GM18907 (cell line): Measurements from ENCODE around the gene B4GALNT2.

Source experiments
- ATAC-seq: cut with Tn5 transposase; IDR thresholded peaks from one replicate; pipeline ENCODE4 v1.9.1; 2021; ENCODE audit warnings: mild to moderate bottlenecking, moderate library complexity; ENCODE audit not compliant: unreplicated experiment

The B4GALNT2 gene

GRCh38 chr17:49209061-49209571 lies 76.5 kb downstream of the B4GALNT2 start:
- no peak for ATAC-seq

DNA sequence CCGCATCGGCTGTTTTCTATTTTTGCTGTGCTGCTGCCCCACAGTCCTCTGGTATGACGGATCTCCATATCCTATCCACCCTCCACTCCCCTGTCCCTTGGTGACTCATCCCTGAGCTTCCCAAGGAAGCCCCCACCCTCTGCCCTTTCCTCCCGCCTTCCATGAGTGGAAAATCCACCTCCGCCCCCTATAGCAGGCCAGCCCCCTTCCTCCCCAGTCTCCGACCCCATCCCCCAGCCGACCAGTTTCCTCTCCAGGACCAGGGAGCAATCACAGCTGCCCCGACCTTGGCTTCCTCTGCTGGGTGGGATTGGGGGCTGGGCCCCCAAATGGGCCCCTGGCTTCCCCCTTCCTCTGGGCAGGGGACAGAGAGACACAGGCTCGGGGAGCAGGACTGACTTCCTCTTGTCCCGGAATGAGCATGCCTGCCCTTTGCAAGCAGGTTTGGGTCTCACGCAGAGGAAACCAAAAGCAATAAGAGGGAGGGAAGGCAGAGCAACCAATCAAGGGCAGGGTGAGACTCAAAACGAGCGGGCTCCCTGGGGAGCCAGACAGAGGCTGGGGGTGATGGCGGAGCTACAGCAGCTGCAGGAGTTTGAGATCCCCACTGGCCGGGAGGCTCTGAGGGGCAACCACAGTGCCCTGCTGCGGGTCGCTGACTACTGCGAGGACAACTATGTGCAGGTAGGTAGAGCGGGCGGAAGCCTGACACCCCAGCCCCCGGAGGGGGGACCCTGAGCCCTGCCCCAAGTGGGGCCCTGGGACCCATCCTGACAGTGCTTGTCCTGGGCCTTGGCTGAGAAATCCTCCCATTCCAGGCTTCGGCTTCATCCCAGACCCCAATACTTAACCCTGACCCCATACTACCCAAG lies 77.8 kb downstream of the B4GALNT2 start, which contains the start of the genes ABI3 and GNGT2:
Gene ABI3, plus strand, starts transcription at position 550 of the 872 bp plus-strand sequence. Its CDS starts 18 bp downstream, at position 568.
Gene GNGT2, minus strand, starts transcription at position 417 of the 872 bp plus-strand sequence. CDS start 3,152 bp downstream, outside the sequence.
- peak; percentile 67 for ATAC-seq

GRCh38 chr17:49213399-49213798 lies 80.8 kb downstream of the B4GALNT2 start:
- no peak for ATAC-seq

DNA sequence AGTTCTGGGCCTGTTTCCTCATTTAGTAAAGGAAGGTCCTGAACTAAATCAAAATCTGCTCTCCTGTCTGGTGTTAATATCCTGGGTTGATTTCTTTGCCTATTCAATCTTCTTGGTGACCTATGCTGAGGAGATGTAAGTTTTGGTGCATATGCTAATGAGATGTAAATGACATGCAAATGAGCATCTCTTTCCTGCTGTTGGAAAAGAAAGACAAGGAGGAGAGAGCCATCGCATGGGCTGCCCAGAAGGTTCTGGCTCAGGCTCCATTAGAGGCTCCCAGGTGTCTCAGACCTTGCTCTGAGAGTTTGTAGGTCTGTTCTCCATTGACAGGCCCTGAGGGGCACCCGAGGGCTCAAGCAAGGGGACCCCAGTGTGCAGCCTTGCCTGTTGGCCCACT lies 81.3 kb downstream of the B4GALNT2 start:
- ATAC-seq = no peak

DNA sequence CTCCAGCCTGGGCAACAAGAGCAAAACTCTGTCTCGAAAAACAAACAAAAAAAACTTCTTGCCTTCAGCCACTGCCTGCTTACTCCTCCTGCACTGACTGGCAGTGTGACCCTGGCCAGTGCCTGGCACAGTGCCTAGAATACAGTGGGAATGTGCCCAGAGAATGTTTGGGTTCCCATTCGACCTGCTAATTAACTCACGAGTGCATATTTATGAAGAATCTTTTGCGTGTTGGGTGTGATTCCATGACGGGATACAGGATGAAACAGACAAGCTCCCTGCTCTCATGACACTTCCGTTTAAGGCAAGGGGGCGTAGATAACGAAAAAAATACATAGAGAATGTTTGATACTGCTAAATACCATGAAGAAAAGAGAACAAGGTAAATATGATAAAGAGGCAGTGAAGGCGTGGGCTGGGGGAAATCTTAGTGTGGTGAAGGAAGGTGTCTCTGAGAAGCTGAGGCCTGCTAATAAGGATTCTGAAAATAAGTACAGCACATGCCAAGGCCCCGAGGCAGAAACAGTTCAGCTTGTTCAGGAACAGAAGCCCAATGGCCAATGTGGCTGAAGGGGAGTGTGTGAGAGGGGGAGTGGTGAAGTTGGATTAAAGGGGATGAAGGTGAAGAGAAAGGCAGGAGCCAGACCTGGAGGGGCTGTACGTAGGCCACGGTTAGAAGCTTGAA lies 82.2 kb downstream of the B4GALNT2 start:
- ATAC-seq = no peak

DNA sequence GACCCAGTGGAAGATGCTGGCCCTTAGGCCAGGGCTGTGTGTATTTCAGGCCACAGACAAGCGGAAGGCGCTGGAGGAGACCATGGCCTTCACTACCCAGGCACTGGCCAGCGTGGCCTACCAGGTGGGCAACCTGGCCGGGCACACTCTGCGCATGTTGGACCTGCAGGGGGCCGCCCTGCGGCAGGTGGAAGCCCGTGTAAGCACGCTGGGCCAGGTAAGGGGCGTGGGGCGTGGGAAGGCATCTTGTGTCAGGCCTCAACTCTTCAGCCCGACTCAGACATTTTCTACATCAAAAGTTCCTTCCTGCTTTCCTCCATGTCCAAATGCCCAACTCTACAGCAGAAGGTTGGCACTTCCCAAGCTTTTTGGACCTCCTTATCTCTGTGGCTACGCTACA lies 83.9 kb downstream of the B4GALNT2 start:
- ATAC-seq = no peak

DNA sequence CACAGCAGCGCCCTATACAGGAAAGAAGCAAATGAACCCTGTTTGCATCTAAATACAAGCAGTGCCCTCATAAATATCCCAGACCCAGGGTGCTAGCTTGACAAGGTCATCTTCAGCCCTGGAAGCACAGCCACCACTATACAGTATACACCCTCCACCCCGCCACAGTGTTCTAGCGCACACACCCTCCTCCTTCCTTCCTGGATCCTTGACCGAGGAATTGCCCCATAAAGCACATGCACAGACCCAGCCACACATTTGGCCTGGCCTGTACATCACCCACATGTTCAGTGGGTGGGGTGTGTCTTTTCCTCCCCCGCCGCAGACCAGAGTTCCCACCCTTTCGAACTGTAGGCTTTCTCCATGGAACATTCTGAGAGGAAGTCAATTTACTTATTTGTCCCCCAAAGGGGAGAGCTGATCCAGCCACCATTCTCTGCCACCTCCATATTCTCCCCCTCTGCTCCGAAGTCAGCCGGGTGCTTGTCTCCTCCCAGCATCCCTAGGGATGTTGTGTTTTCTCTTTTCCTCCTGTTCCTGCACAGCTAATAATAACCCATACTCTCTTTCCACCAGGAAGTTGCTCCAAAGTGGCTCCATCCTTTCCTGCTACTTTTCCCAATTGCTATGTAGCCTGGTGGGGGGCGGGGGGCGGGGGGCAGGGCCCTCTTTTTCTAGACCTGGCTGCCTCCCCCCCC lies 84.5 kb downstream of the B4GALNT2 start:
- ATAC-seq = no peak

DNA sequence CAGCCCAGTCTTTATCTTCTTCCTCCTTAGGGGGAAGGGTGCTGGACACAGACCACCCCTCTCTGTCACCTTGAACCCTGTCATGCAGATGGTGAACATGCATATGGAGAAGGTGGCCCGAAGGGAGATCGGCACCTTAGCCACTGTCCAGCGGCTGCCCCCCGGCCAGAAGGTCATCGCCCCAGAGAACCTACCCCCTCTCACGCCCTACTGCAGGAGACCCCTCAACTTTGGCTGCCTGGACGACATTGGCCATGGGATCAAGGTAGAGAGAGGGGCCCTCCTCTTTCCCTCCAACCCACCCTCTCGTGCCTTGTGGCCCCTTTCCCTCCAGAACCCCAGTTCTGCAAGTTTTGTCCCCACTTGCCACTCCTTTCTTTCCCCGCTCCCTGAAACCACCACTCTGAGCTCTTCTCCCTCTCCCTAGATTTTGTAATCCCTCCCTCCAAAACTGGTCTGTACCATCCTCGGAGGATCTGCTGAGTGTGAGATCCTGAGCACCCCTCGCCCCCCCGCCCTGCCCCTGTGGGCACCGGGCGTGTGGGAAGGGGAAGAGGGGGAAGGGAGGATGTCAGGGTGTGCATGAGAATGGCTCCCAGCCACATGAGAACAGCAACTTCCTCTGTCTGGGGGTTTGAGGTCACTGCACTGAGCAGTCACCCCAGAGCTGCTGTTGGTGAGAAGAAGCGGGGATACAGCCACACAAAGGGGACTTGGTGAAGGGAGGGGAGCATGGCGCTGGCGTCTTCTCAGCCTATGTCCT lies 85.3 kb downstream of the B4GALNT2 start:
- ATAC-seq = peak; percentile 55

DNA sequence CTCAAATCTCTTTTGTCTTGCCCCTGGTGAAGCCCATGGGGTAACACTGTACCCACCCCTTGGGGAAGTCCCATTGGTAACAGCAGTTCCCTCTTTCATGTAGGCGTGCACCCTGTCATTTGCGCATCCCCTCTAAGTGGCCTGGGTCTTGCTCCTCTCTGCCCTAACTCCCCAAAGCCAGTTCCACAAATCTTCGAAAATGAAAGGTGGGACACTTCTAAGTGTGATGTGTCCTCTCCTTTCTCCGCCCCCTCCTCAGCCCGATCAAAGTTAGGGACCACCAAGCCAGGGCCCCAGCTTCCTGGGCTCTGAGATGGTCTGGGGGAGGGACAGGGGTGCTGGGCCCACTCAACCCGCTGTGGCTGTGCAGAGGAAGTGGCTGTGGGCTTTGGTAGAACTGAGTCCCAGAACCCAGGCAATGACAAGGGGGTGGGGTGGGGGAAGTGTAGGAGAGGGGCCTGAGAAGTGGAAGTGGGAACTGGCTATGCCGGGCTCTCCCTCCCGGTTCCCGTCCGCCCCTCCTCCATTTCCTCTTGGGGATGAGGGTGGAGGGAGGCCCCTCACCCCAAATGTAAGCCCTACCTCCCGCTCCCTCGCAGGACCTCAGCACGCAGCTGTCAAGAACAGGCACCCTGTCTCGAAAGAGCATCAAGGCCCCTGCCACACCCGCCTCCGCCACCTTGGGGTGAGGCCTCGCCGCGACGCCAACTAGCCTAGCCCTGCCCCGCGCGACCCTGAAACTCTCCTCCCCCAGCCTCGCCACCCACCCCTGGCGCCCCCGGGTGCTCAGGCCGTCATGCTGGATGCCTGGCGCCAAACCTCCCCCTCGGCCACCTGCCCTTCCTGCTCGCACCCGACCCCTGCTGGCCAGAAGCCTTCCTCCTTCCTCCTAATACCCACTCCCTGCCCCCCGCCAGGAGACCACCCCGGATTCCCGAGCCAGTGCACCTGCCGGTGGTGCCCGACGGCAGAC lies 86.7 kb downstream of the B4GALNT2 start:
- ATAC-seq = peak; percentile 41

- ATAC-seq = no peak
Measured at GRCh38 chr17:49219987-49220386, 87.4 kb downstream of the B4GALNT2 start.

GRCh38 chr17:49223168-49223516 lies 90.6 kb downstream of the B4GALNT2 start:
- no peak for ATAC-seq

- ATAC-seq = no peak
Measured at GRCh38 chr17:49223517-49224197, 91.1 kb downstream of the B4GALNT2 start.

GRCh38 chr17:49224198-49224996 lies 91.8 kb downstream of the B4GALNT2 start:
- no peak for ATAC-seq

DNA sequence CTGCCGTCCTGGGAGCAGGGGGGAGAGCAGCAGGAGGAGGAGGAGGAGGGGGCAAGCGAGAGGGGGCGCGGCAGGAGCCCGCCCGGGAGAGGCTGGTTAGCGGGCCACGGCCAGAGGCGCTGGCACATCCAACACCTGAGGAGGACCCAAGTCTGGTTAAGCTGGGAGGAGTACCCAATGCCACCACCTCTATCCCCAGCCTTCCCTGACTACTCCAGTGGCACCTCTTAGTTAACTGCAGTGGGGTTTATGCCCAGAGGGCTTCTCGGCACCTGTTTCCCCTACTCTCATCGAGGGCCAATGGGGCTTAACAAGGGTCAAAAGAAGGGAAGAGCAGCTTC lies 92.4 kb downstream of the B4GALNT2 start:
- ATAC-seq = no peak

DNA sequence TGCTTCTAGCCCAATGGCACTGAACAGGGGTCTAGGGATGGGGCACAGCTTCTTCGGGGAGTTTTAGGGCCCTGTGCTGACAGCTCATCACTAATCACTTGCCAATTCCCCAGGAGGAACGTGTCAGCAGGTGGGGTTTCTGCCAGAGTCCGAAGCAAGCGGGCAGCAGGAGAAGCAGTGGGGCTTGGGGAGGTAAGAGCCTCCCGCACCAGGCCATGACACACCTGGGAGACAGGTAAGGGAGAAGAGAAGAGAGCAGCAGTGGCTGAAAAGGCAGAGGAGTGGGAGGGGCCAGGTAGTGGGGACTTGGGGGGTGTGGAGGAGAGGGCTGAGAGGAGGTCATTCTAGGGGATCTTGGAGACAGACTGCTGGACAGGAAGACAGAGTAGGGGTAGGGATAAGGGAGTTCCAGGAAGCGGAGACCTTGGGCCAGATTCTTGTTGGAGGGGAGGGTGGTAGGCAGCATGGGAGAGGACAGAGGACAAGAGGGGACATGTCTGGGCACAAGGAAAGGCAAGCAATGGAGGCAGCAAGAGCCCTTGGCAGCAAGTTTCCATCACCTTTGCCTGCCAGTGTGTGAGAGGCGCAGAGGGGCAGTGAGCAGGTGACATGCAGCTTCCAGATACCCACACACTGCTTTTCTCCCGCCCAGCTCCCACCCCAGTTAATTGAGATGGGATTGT lies 93.1 kb downstream of the B4GALNT2 start:
- ATAC-seq = no peak
